Gastrocnemius medialis (tissue), 4 donors: ENCODE measurements around the gene SLC17A5. TPM values are rescaled to one million over a fixed set of nuclear protein-coding genes. Genes with fewer than 3 reads are reported as not detected.

Source experiments
- ATAC-seq, 2 donors: fragments of 150-250 bp; one replicate each; pipeline ENCODE4 v1.9.1; 2016
- DNase-seq, 2 donors: peaks; one replicate each; pipeline ENCODE4 v3.0.0-alpha.2; 2019
- H3K27ac ChIP-seq, 4 donors: fragments of 200-600 bp; sonication (generic); 1 replicate in 1 of 4; 2 replicates in 3 of 4; pipeline ENCODE4 v1.5.1; 2016 to 2018; ENCODE audit warnings: mild to moderate bottlenecking in 2 of 4, moderate library complexity in 1 of 4
- H3K27me3 ChIP-seq, 3 donors: fragments of 200-600 bp; sonication (generic) in 2 of 3; 1 replicate in 1 of 3; 2 replicates in 2 of 3; pipeline versions ENCODE4 v1.5.1 to v1.6.0; 2016 to 2019; ENCODE audit warnings: mild to moderate bottlenecking in 1 of 3, moderate library complexity in 1 of 3
- H3K36me3 ChIP-seq, 2 donors: fragments of 200-600 bp; sonication (generic) in 1 of 2; one replicate each; pipeline ENCODE4 v1.5.1; 2017 to 2018
- H3K4me1 ChIP-seq, 2 donors: fragments of 200-600 bp; sonication (generic) in 1 of 2; one replicate each; pipeline ENCODE4 v1.5.1; 2016 to 2017; ENCODE audit warnings: mild to moderate bottlenecking in 2 of 2
- H3K4me3 ChIP-seq, 4 donors: fragments of 200-600 bp; sonication (generic) in 3 of 4; 1 replicate in 1 of 4; 2 replicates in 3 of 4; pipeline ENCODE4 v1.5.1; 2016 to 2019; ENCODE audit warnings: mild to moderate bottlenecking in 2 of 4
- H3K9me3 ChIP-seq, 3 donors: fragments of 200-600 bp; sonication (generic) in 2 of 3; 1 replicate in 1 of 3; 2 replicates in 2 of 3; pipeline ENCODE4 v1.5.1; 2016 to 2019
- CTCF ChIP-seq, 5 experiments: fragments of 450-650 bp in 3 of 5; fragments of 200-600 bp in 2 of 5; sonication (generic) in 2 of 5; IDR thresholded peaks in 4 of 5; conservative IDR thresholded peaks in 1 of 5; 1 replicate in 4 of 5; 2 replicates in 1 of 5; pipeline ENCODE4 v1.5.1; 2016 to 2019; ENCODE audit warnings: antibody characterized with exemption in 5 of 5, mild to moderate bottlenecking in 3 of 5, moderate library complexity in 3 of 5
- POLR2A ChIP-seq, 2 donors: fragments of 450-650 bp; IDR thresholded peaks; one replicate each; pipeline ENCODE4 v1.6.1; 2017; ENCODE audit warnings: antibody characterized with exemption in 2 of 2, mild to moderate bottlenecking in 2 of 2, moderate library complexity in 2 of 2
- in situ Hi-C, 4 donors: fragments of 200-750 bp; cut with MboI; loops; one replicate each; pipeline versions ENCODE4 v1.15.0 to v1.8.0; 2017; ENCODE audit warnings: low sequenced_read_pairs in 4 of 4
- intact Hi-C: fragments of 100-400 bp; cut with DNase I; formaldehyde crosslinking; loops from one replicate; pipeline ENCODE4 v1.15.1; 2023; ENCODE audit warnings: low total_unique reads
- total RNA-seq, 4 donors: library from RNA; depleted of rRNA; stranded (reverse); fragments of >200 nt; gene quantifications; one replicate each; pipeline versions ENCODE4 v1.1.0 to v1.2.3, GENCODE V29; 2016

Gene SLC17A5
- total RNA-seq, 4 donors from 2014 or later = 2.6 to 11.5 (median 5.4) TPM

- no peak for ATAC-seq
- H3K36me3 ChIP-seq = no peaks in the 10 kb centered on the region
- H3K27ac ChIP-seq = no peak overlapping the region
- intact Hi-C loops (no loop called here), in situ Hi-C loops (no loop called here)
- H3K4me3 ChIP-seq = no peak overlapping the region
- no peak for DNase-seq
- no peak for TF ChIP-seq CTCF (IDR thresholded peaks at IDR 0.05 in 4 of 5, conservative IDR thresholded peaks at IDR 0.05 in 1 of 5)
- no peak for TF ChIP-seq POLR2A (IDR thresholded peaks at IDR 0.05)
- no peaks in the 10 kb centered on the region for H3K27me3 ChIP-seq
- no peaks in the 10 kb centered on the region for H3K4me1 ChIP-seq
- H3K9me3 ChIP-seq = no peaks in the 10 kb centered on the region
Measured at GRCh38 chr6:73548458-73549446, 105.0 kb downstream of the SLC17A5 start.

- Histone ChIP-seq H3K27me3 (no peaks in the 10 kb centered on the region), H3K4me3 (no peak overlapping the region), H3K9me3 (no peaks in the 10 kb centered on the region), H3K27ac (no peak overlapping the region), H3K4me1 (no peaks in the 10 kb centered on the region), H3K36me3 (no peaks in the 10 kb centered on the region)
- DNase-seq = no peak
- ATAC-seq = no peak
- no peak for TF ChIP-seq CTCF (IDR thresholded peaks at IDR 0.05 in 4 of 5, conservative IDR thresholded peaks at IDR 0.05 in 1 of 5)
- TF ChIP-seq POLR2A (IDR thresholded peaks at IDR 0.05) = no peak
- intact Hi-C loops (no loop called here), in situ Hi-C loops (no loop called here)
Measured at GRCh38 chr6:73547036-73547435, 106.8 kb downstream of the SLC17A5 start.

Other genes with a start within 250 kb of the SLC17A5 start
- 1 to 10 TPM in 2 of 4 donors, under 1 TPM in 2; 0.49 to 1.6 (median 1.2) TPM for gene CGAS, start 201.7 kb downstream of the SLC17A5 start, total RNA-seq
- 10 to 100 TPM; 16.4 to 43.4 (median 21.9) TPM for gene MTO1, start 192.3 kb downstream of the SLC17A5 start, total RNA-seq
- 1,000 to 10,000 TPM in 3 of 4 donors, 100 to 1,000 TPM in 1; 846 to 1,271 (median 1,198) TPM for gene EEF1A1, start 133.0 kb downstream of the SLC17A5 start, total RNA-seq
- 1 to 10 TPM; 1.3 to 3.8 (median 2.8) TPM for gene CD109, start 42.2 kb upstream of the SLC17A5 start, total RNA-seq